Measurements from ENCODE around the gene ABI2. TPM values are rescaled to one million over a fixed set of nuclear protein-coding genes. Genes with fewer than 3 reads are reported as not detected.

The ABI2 gene
- total RNA-seq, 1 donor from 2014 or later, result 147 TPM

DNA sequence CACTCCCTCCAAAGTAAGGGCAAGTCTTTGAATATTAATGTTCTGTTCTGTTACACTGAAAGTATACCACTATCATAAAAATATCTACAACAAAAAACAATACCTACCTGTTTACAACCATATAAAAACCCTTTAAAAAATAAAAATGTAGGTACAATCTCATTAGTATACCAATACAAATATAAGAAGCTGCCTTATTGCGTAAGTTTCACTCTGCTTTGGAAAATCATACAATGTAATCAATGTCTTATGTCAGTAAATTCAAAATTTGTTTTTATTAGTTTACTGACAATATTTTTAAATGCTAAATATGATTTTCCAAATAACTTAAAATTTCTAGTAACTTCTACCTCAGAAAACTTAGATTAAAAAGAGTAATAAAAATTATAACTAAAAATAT is 134.1 kb downstream of the ABI2 start:
- no peak for DNase-seq (ENCODE audit: low spot score in 2 of 2)
- peak; percentile 48 for FAIRE-seq

DNA sequence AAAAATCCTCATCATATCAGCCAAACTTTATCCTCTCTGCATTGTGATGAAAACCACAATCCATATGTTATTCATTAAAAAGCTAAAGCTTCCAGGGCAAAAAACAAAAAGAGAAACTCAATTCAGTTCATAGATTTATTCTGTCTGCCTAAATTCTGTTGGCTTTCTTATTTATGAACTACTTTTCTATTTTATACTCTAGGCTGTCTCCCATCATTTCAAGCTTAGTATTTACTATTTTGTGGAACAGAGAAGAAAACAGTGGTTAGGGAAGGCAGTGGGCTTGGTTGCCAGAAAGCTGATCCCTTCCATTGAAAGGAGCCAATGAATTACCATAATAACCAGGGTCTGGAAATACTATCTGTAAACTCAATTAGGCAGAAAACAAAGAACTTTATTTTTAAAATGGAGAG is 135.1 kb downstream of the ABI2 start:
- FAIRE-seq, result no peak
- DNase-seq (ENCODE audit: low spot score in 2 of 2), result no peak

- no peak for FAIRE-seq
Observed at GRCh38 chr2:203469546-203469945, 141.4 kb downstream of the ABI2 start.

DNA sequence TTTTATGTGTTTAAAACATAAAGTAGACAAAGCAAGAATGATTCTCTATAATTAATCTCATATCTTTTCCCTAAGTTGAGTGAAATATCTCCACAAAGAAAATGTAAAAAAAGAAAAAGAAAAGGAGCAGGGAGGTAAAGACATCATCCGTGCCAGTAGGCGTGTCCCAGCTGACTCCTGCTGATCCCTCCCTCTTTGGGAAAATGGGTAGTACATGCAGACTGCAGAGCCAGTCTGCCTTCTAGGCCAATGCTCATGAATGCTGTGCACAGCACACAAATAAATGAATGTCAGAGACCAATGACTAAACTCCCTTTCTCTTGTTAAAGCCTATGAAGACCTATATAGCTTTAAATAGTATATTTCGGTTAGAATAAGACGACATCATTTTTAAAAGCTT is 142.2 kb downstream of the ABI2 start:
- FAIRE-seq, result no peak
- no peak for DNase-seq (ENCODE audit: low spot score in 2 of 2)

More at GRCh38 chr2:203469546-203469945, 141.4 kb downstream of the ABI2 start:
- DNase-seq (ENCODE audit: low spot score in 2 of 2), result no peak

GRCh38 chr2:203471323-203471722 is 143.1 kb downstream of the ABI2 start:
- DNase-seq (ENCODE audit: low spot score in 2 of 2), result no peak
- no peak for FAIRE-seq

DNA sequence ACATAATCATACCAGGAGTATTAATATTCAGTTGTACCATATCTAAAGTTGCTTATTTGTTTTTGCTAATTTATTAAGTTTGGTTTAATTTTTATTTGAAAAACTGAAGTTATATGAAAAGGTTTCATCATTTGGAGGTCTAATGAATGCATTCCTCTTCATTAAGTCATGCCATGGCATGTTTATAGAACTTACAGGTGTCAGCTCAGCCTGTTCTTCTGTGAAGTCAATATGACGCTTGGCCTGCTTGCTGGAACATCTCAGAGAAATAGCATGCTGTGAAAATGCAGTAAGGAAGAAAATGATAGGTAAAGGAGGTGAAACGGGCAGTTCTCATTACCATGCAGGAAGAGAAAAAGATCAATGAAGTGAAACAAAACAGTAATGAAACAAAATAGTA is 148.7 kb downstream of the ABI2 start:
- no peak for FAIRE-seq
- DNase-seq (ENCODE audit: low spot score in 2 of 2), result no peak

- DNase-seq (ENCODE audit: low spot score in 2 of 2) (no peak), FAIRE-seq (no peak)
Observed at GRCh38 chr2:203480623-203481022, 152.4 kb downstream of the ABI2 start.

- DNase-seq (ENCODE audit: low spot score in 2 of 2) (no peak), FAIRE-seq (no peak)
Observed at GRCh38 chr2:203484266-203485112, 156.3 kb downstream of the ABI2 start.

GRCh38 chr2:203489531-203489930 is 161.3 kb downstream of the ABI2 start:
- DNase-seq (ENCODE audit: low spot score in 2 of 2) (no peak), FAIRE-seq (no peak)

GRCh38 chr2:203490391-203490790 is 162.2 kb downstream of the ABI2 start:
- no peak for FAIRE-seq

GRCh38 chr2:203492965-203493364 is 164.8 kb downstream of the ABI2 start:
- DNase-seq (ENCODE audit: low spot score in 2 of 2) (no peak), FAIRE-seq (no peak)

More at GRCh38 chr2:203490391-203490790, 162.2 kb downstream of the ABI2 start:
- DNase-seq (ENCODE audit: low spot score in 2 of 2), result no peak

Other genes starting within 250 kb of the ABI2 start
- gene CYP20A1, start 89.4 kb upstream of the ABI2 start, total RNA-seq, result 30.6 TPM
- 35.9 TPM for gene RAPH1, start 206.9 kb downstream of the ABI2 start, total RNA-seq

All from frontal cortex (tissue), 4 donors.